CD4-positive, alpha-beta T cell (primary cell): Measurements from ENCODE around the gene ARHGAP30. TPM values are rescaled to one million over a fixed set of nuclear protein-coding genes. Genes with fewer than 3 reads are reported as not detected.

Source experiments
- ATAC-seq: fragments of 200-7000 bp; cut with Tn5 transposase; one replicate; pipeline ENCODE4 v1.10.0; 2022; ENCODE audit warnings: mild to moderate bottlenecking; ENCODE audit not compliant: poor library complexity
- CTCF ChIA-PET: fragments of 350-600 bp; sonication (Branson Sonifier 250); formaldehyde crosslinking; loops from one replicate; lab custom pipeline; 2021; ENCODE audit warnings: antibody characterized with exemption, inconsistent platforms; lab: Charles Lee
- POLR2A ChIA-PET: fragments of 350-600 bp; sonication (Branson Sonifier 250); formaldehyde crosslinking; loops from one replicate; lab custom pipeline; 2021; ENCODE audit warnings: antibody characterized with exemption, inconsistent platforms; lab: Charles Lee
- DNase-seq, 14 experiments: peaks; one replicate each; pipeline ENCODE4 v3.0.0-alpha.2; 2013 to 2020; ENCODE audit warnings: mixed read lengths in 2 of 14
- H3K27ac ChIP-seq, 2 donors: one replicate each; pipeline versions ENCODE4 v1.5.1 to v1.7.0; 2013; ENCODE audit warnings: low read length in 2 of 2, low read depth in 1 of 2, mild to moderate bottlenecking in 1 of 2
- H3K27me3 ChIP-seq, 2 experiments: 1 replicate in 1 of 2; 2 replicates in 1 of 2; pipeline versions ENCODE4 v1.6.1 to v1.7.0; 2013; ENCODE audit warnings: low read length in 2 of 2, control low read depth in 1 of 2, mild to moderate bottlenecking in 1 of 2, moderate library complexity in 1 of 2; ENCODE audit not compliant: insufficient read depth in 2 of 2, control insufficient read depth in 1 of 2
- H3K36me3 ChIP-seq: one replicate; pipeline ENCODE4 v1.6.1; 2013; ENCODE audit warnings: low read length, control low read depth; ENCODE audit not compliant: insufficient read depth
- H3K4me1 ChIP-seq: one replicate; pipeline ENCODE4 v1.6.1; 2013; ENCODE audit warnings: low read length, control low read depth; ENCODE audit not compliant: insufficient read depth
- H3K4me3 ChIP-seq: one replicate; pipeline ENCODE4 v1.5.1; 2013; ENCODE audit warnings: mild to moderate bottlenecking, low read length, moderate library complexity
- H3K9me3 ChIP-seq, 2 experiments: 1 replicate in 1 of 2; 2 replicates in 1 of 2; pipeline versions ENCODE4 v1.6.1 to v1.7.0; 2013; ENCODE audit warnings: low read length in 2 of 2, mild to moderate bottlenecking in 2 of 2, control low read depth in 1 of 2, moderate library complexity in 1 of 2; ENCODE audit not compliant: control insufficient read depth in 1 of 2, insufficient read depth in 1 of 2
- H3K27ac Mint-ChIP-seq: one replicate; pipeline ENCODE4 v1.8.0; 2020; ENCODE audit warnings: mixed read lengths
- H3K27me3 Mint-ChIP-seq: one replicate; pipeline ENCODE4 v1.8.0; 2021; ENCODE audit warnings: mixed read lengths
- H3K36me3 Mint-ChIP-seq: one replicate; pipeline ENCODE4 v1.8.0; 2021; ENCODE audit warnings: low read depth, mixed read lengths
- H3K4me1 Mint-ChIP-seq: one replicate; pipeline ENCODE4 v1.8.0; 2021; ENCODE audit warnings: low read depth, mixed read lengths
- H3K4me3 Mint-ChIP-seq: one replicate; pipeline ENCODE4 v1.8.0; 2020; ENCODE audit warnings: mild to moderate bottlenecking, mixed read lengths
- H3K9me3 Mint-ChIP-seq: one replicate; pipeline ENCODE4 v1.8.0; 2020; ENCODE audit warnings: mixed read lengths
- intact Hi-C, 2 experiments: fragments of 100-400 bp; cut with DNase I in 1 of 2; cut with micrococcal nuclease in 1 of 2; formaldehyde crosslinking; loops; one replicate each; pipeline versions ENCODE4 v1.15.1 to v1.9.0; 2023 to 2025; cut with DNase I, micrococcal nuclease
- total RNA-seq, 174 experiments: library from RNA in 2 of 174; stranded (reverse) in 2 of 174; gene quantifications; one replicate each; pipeline ENCODE4 v1.2.3 and lab custom pipeline; 2021 to 2026
- TF ChIP-seq, protein P1 (sequence below): fragments of 200-600 bp; IDR thresholded peaks from one replicate; pipeline ENCODE4 v1.8.0; 2022; ENCODE audit warnings: antibody characterized with exemption, mild to moderate bottlenecking

ARHGAP30 gene
- total RNA-seq, 2 experiments from 2014 or later: 76.6 to 78.9 TPM

- Mint-ChIP-seq H3K9me3 (no peaks in the 10 kb centered on the region), H3K4me1 (peaks cover 41% of the 10 kb centered on the region), H3K27ac (peak overlapping the region; percentile 30), H3K36me3 (peaks cover 20% of the 10 kb centered on the region), H3K4me3 (no peak overlapping the region), H3K27me3 (no peaks in the 10 kb centered on the region)
- TF ChIP-seq, protein P1, sequence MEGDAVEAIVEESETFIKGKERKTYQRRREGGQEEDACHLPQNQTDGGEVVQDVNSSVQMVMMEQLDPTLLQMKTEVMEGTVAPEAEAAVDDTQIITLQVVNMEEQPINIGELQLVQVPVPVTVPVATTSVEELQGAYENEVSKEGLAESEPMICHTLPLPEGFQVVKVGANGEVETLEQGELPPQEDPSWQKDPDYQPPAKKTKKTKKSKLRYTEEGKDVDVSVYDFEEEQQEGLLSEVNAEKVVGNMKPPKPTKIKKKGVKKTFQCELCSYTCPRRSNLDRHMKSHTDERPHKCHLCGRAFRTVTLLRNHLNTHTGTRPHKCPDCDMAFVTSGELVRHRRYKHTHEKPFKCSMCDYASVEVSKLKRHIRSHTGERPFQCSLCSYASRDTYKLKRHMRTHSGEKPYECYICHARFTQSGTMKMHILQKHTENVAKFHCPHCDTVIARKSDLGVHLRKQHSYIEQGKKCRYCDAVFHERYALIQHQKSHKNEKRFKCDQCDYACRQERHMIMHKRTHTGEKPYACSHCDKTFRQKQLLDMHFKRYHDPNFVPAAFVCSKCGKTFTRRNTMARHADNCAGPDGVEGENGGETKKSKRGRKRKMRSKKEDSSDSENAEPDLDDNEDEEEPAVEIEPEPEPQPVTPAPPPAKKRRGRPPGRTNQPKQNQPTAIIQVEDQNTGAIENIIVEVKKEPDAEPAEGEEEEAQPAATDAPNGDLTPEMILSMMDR: no peak
- Histone ChIP-seq H3K4me1 (peaks cover 35% of the 10 kb centered on the region), H3K27ac (no peak overlapping the region), H3K9me3 (no peaks in the 10 kb centered on the region), H3K27me3 (no peaks in the 10 kb centered on the region), H3K36me3 (no peaks in the 10 kb centered on the region), H3K4me3 (no peak overlapping the region)
- POLR2A ChIA-PET: interaction anchor here (8.2 kb wide), 1 partner anchor 25 kb away, joined by 295 read pairs; the partner anchor contains the start of gene USF1
- DNase-seq: no peak
- intact Hi-C loops: loop anchor here (1.0 to 2.0 kb wide), 2 partner anchors 18 to 24 kb away; no protein-coding TSS in a partner anchor
- ATAC-seq: no peak
- CTCF ChIA-PET: no interaction called here
Measured at GRCh38 chr1:161072751-161073449, 3.2 kb upstream of the ARHGAP30 start.

DNA sequence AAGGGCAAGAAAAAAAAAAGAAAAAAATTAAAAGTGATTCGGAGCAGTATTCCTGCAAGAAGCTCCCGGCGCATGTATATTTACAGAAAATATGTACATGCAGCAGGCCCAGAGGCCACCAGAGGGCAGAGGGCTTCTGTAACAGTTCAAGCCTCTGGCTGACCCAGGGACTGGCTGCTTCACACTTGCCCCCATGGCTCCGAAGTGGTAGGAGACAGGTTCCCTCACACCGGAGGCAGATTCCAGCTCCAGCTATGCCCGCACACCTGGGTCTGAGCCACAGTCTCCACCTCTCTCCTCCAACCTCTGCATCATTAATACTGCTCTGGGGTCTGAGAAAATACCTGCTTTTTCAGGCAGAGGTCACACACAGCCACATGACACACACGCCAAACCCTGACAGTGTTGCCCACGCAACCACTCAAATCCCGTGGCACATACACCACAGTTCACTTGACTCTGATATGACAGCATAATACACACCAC, 2.2 kb upstream of the ARHGAP30 start:
- H3K4me3 ChIP-seq: no peak overlapping the region
- TF ChIP-seq, protein P1: peak; percentile 59
- CTCF ChIA-PET: interaction anchor here (0.6 to 3.3 kb wide), 16 partner anchors 17 to 295 kb away, joined by 3 to 36 read pairs (median 4); partner anchors contain the start of genes CFAP126, F11R, KLHDC9 and NIT1

DNA sequence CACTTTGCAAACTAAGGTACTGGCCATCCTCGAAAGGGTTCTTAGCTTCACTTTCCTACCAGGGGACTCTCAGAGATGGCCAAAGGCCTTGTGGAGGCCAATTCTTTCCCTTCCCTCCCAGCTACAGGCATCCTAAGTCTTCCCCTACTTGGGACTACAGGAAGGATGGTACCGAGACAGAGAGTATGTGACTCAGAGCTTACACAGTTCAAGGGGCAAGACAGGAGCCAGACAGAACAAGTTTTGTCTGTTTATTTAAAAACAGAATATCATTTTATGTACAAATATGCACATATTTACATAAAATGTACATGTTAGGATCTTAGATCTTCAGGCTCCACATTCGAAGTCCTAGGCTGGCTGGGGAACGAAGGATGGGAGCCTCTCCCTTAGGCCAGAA, 1.1 kb upstream of the ARHGAP30 start:
- TF ChIP-seq, protein P1: no peak
- peaks cover 57% of the 10 kb centered on the region for H3K4me1 Mint-ChIP-seq
- Histone ChIP-seq H3K27ac (peak overlapping the region; percentile 49 to 94), H3K4me3 (no peak overlapping the region), H3K36me3 (peaks cover 14% of the 10 kb centered on the region), H3K9me3 (no peaks in the 10 kb centered on the region), H3K27me3 (no peaks in the 10 kb centered on the region), H3K4me1 (peaks cover 56% of the 10 kb centered on the region)
- no peak overlapping the region for H3K4me3 Mint-ChIP-seq
- ChIA-PET POLR2A (interaction anchor here (0.8 to 8.2 kb wide), 14 partner anchors 10 to 808 kb away, joined by 3 to 295 read pairs (median 6); partner anchors contain the start of genes DCAF8, F11R, KLHDC9 and NIT1), CTCF (interaction anchor here (0.9 to 3.3 kb wide), 10 partner anchors 16 to 303 kb away, joined by 3 to 36 read pairs (median 4); partner anchors contain the start of genes F11R, KLHDC9, NIT1 and PFDN2)
- no peaks in the 10 kb centered on the region for H3K9me3 Mint-ChIP-seq
- ATAC-seq (no peak), DNase-seq (peak in 1 of 14 experiments; percentile 24)
- H3K27ac Mint-ChIP-seq: peak overlapping the region; percentile 90
- H3K27me3 Mint-ChIP-seq: no peaks in the 10 kb centered on the region
- intact Hi-C loops: loop anchor here in 1 of 2 experiments (1.0 kb wide), 1 partner anchor 25 kb away; the partner anchor contains the start of gene USF1
- H3K36me3 Mint-ChIP-seq: peaks cover 33% of the 10 kb centered on the region

More for the DNA sequence above, 2.2 kb upstream of the ARHGAP30 start:
- H3K36me3 Mint-ChIP-seq: peaks cover 28% of the 10 kb centered on the region
- H3K4me3 Mint-ChIP-seq: no peak overlapping the region
- intact Hi-C loops: loop anchor here (1.0 to 2.0 kb wide), 2 partner anchors 19 to 25 kb away; no protein-coding TSS in a partner anchor
- POLR2A ChIA-PET: interaction anchor here (1.1 to 8.2 kb wide), 5 partner anchors 11 to 61 kb away, joined by 3 to 295 read pairs (median 20); partner anchors contain the start of genes F11R, KLHDC9 and USF1
- DNase-seq (peak in 13 of 14 experiments; percentile 29 to 78 (median 42)), ATAC-seq (no peak)
- H3K4me1 Mint-ChIP-seq: peaks cover 51% of the 10 kb centered on the region
- H3K9me3 Mint-ChIP-seq: no peaks in the 10 kb centered on the region
- Histone ChIP-seq H3K4me1 (peaks cover 45% of the 10 kb centered on the region), H3K27me3 (no peaks in the 10 kb centered on the region), H3K36me3 (peaks cover 2% of the 10 kb centered on the region), H3K9me3 (no peaks in the 10 kb centered on the region), H3K27ac (no peak overlapping the region)
- H3K27me3 Mint-ChIP-seq: no peaks in the 10 kb centered on the region
- peak overlapping the region; percentile 90 for H3K27ac Mint-ChIP-seq
